ENCODE results near the gene IL15.
A peak's percentile ranks its signal among the peaks of the same experiment; 100 is the strongest.

Gene IL15

GRCh38 chr4:141636771-141637460 lies 533 bp downstream of the IL15 start:
- Mint-ChIP-seq H3K27me3 (no peaks in the 10 kb centered on the region), H3K4me3 (peak overlapping the region; percentile 95), H3K9me3 (no peaks in the 10 kb centered on the region), H3K27ac (peak overlapping the region; percentile 93), H3K36me3 (no peaks in the 10 kb centered on the region), H3K4me1 (peaks cover 37% of the 10 kb centered on the region)
- ATAC-seq (ENCODE audit: low read depth) (peak; percentile 42), DNase-seq (ENCODE audit: low spot score in 2 of 2) (peak; percentile 1 to 22)

DNA sequence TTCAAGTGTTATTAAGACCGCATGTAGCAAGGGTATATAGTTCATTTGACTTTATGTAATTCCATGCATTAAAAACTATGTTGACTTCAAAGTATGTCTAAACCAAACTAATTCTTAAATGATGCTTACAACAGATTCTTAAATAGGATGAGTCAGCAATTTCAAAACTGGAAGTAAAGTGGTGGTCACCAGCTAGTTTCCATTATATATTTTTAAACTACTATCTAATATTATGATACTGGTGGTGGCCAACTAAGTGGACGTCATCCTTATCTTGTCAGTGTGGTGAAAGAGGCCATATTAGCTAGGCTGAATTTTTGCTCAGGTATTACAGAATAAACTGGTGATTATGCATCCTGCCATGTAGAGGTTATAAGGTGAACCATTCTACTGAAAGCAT lies 1.2 kb downstream of the IL15 start:
- Mint-ChIP-seq H3K4me1 (peaks cover 41% of the 10 kb centered on the region), H3K4me3 (peak overlapping the region; percentile 95), H3K36me3 (no peaks in the 10 kb centered on the region), H3K27me3 (no peaks in the 10 kb centered on the region), H3K27ac (peak overlapping the region; percentile 93), H3K9me3 (no peaks in the 10 kb centered on the region)
- ATAC-seq (ENCODE audit: low read depth) (no peak), DNase-seq (ENCODE audit: low spot score in 2 of 2) (no peak)

DNA sequence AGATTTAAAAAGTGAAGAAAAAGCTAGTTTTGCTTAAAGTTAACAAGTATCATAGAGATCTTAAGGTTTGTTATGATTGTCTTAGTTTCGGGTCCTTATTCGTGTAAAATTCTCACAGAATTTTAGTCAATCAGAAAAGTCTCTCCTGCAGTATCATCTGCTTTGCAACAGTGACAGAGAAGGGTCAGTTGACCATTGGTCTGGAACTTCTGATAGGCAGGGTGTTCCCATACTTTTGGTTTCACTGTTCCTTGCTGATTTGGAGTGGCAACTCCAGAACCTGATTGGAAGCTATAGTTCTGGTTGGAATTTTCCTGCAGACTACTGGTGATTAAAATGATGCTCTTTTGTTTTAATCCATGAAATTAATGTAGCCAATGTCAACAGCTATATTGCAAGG lies 1.8 kb downstream of the IL15 start:
- peak overlapping the region; percentile 22 for H3K4me3 Mint-ChIP-seq
- peaks cover 41% of the 10 kb centered on the region for H3K4me1 Mint-ChIP-seq
- H3K9me3 Mint-ChIP-seq, result no peaks in the 10 kb centered on the region
- no peaks in the 10 kb centered on the region for H3K36me3 Mint-ChIP-seq
- no peaks in the 10 kb centered on the region for H3K27me3 Mint-ChIP-seq
- DNase-seq (ENCODE audit: low spot score in 2 of 2) (no peak), ATAC-seq (ENCODE audit: low read depth) (no peak)
- peak overlapping the region; percentile 64 for H3K27ac Mint-ChIP-seq

DNA sequence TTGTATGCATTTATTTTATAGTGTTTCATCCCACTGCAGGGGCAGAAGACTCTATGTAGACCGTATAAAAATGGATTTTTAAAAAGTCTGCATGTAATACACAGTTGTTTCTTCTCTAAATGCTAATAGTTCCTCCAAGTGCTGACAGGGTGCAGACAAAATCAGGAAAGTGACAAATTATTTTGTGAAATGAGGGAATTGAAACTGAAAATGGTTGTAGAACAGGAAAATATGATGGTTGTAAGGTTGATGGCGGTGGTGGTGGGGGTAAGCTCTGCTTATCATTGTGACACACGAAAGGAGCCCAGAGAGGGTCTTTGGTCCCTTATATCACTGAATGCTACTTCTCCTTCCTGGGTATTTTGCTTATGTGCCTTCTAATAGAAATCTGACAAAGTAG lies 4.3 kb downstream of the IL15 start:
- ATAC-seq (ENCODE audit: low read depth) (no peak), DNase-seq (ENCODE audit: low spot score in 2 of 2) (no peak)
- H3K9me3 Mint-ChIP-seq, result no peaks in the 10 kb centered on the region
- no peak overlapping the region for H3K4me3 Mint-ChIP-seq
- H3K4me1 Mint-ChIP-seq, result peaks cover 46% of the 10 kb centered on the region
- no peak overlapping the region for H3K27ac Mint-ChIP-seq
- H3K36me3 Mint-ChIP-seq, result no peaks in the 10 kb centered on the region
- no peaks in the 10 kb centered on the region for H3K27me3 Mint-ChIP-seq

- H3K4me3 Mint-ChIP-seq, result no peak overlapping the region
- no peaks in the 10 kb centered on the region for H3K27me3 Mint-ChIP-seq
- no peak overlapping the region for H3K27ac Mint-ChIP-seq
- H3K4me1 Mint-ChIP-seq, result peaks cover 52% of the 10 kb centered on the region
- H3K9me3 Mint-ChIP-seq, result no peaks in the 10 kb centered on the region
- no peaks in the 10 kb centered on the region for H3K36me3 Mint-ChIP-seq
- DNase-seq (ENCODE audit: low spot score in 2 of 2) (no peak), ATAC-seq (ENCODE audit: low read depth) (no peak)
These were observed 5.7 kb downstream of the IL15 start for GRCh38 chr4:141642063-141642462.

DNA sequence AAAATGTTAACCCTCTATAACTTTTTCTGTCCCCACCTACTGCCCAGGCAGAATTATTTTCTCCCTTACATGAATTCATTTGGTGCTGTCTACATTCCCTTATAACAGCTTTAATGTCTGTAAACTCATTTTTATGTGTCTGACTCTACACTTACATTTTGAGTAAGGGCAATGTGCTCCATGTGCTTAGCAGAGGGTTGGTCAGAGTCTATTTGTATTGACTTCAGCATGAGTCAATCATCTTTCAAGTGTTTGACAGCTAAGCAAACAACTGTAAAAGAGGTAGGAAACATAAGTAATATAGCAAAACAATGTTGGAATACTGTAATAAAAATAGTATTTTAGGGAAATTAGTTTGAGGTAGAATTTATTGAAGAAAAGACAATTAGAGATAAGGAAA lies 6.3 kb downstream of the IL15 start:
- Mint-ChIP-seq H3K27ac (peak overlapping the region; percentile 31), H3K36me3 (no peaks in the 10 kb centered on the region)

DNA sequence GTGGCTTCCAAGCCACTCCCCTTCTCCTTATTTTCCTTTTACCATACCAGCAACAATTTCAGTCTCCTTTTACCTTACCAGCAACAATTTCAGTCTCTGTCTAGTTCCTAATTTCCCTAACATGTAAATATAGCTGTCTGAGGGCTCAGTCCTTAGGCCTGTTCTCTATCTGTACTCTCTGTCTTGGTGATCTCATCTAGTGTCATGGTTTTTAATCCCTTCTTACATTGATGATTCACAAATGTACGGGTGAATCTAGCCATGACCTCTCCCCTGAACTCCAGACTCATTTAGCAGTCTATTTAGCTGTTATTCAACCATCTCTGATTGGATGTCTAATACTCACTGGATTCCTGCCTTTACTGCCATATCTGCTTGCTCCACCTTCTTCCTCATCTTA lies 7.2 kb downstream of the IL15 start:
- Mint-ChIP-seq H3K9me3 (no peaks in the 10 kb centered on the region), H3K36me3 (no peaks in the 10 kb centered on the region), H3K4me3 (no peak overlapping the region), H3K4me1 (peaks cover 52% of the 10 kb centered on the region), H3K27ac (peak overlapping the region; percentile 31), H3K27me3 (no peaks in the 10 kb centered on the region)
- no peak for DNase-seq (ENCODE audit: low spot score in 2 of 2)
- peak; percentile 29 for ATAC-seq (ENCODE audit: low read depth)

More for the DNA sequence above, 6.3 kb downstream of the IL15 start:
- H3K27me3 Mint-ChIP-seq, result no peaks in the 10 kb centered on the region
- peaks cover 55% of the 10 kb centered on the region for H3K4me1 Mint-ChIP-seq
- ATAC-seq (ENCODE audit: low read depth) (no peak), DNase-seq (ENCODE audit: low spot score in 2 of 2) (no peak)
- H3K9me3 Mint-ChIP-seq, result no peaks in the 10 kb centered on the region
- H3K4me3 Mint-ChIP-seq, result no peak overlapping the region

DNA sequence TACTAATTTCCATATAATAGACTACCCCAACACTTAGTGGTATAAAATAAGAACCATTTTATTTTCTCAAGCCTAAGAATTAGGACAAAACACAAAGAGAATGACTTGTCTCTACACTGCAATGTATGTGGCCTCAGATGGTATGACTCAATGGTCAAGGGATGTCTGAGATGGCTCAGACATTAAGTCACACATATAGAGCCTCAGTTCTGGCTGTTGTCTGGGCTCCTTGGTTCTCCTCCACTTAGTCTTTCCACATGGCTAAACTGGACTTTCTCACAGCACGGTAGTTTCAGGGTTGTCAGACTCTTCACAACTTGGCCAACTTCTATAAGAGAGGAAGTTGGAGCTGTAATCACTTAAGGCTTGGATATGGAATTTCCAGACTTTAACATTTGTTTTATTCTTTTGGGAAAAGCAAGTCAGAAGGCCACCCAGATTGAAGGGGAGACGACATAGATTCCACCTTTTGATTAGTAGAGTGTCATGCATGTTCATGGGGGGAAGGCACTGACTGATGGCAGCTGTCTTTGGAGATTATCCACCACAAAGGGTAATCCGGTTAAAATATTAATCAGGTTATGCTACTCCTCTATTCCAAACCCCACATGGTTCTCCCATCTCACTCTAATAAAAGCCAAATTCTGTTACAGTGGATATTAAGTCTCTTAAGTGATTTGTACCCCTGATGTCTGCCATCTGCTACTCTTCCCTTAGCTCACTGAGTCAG lies 9.4 kb downstream of the IL15 start:
- Mint-ChIP-seq H3K4me1 (peaks cover 47% of the 10 kb centered on the region), H3K27me3 (no peaks in the 10 kb centered on the region), H3K9me3 (no peaks in the 10 kb centered on the region), H3K27ac (peak overlapping the region; percentile 26), H3K36me3 (no peaks in the 10 kb centered on the region), H3K4me3 (no peak overlapping the region)
- ATAC-seq (ENCODE audit: low read depth) (no peak), DNase-seq (ENCODE audit: low spot score in 2 of 2) (no peak)

DNA sequence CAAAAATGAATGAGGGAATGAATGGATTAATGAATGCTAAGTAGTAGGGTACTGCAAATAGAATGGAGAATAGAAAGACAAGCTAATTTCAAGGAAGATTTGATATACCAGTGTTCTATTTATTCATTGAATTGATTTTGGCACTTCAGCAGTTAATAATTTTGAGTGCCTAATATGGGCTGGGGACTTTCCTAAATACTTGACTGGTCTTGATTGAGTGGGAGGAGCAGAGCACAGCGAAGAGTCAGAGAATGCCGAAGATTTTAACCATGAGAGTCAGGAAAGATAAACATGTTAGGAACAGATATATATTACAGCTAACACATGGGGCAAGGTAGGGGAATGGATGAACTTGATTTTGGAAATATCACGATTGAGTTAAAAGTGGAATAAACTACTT lies 10.6 kb downstream of the IL15 start:
- Mint-ChIP-seq H3K9me3 (no peaks in the 10 kb centered on the region), H3K4me3 (no peak overlapping the region), H3K27ac (peak overlapping the region; percentile 36), H3K4me1 (peaks cover 47% of the 10 kb centered on the region), H3K27me3 (no peaks in the 10 kb centered on the region), H3K36me3 (no peaks in the 10 kb centered on the region)
- ATAC-seq (ENCODE audit: low read depth), result no peak
- no peak for DNase-seq (ENCODE audit: low spot score in 2 of 2)

- peaks cover 41% of the 10 kb centered on the region for H3K4me1 Mint-ChIP-seq
- no peaks in the 10 kb centered on the region for H3K27me3 Mint-ChIP-seq
- no peaks in the 10 kb centered on the region for H3K36me3 Mint-ChIP-seq
- no peak for DNase-seq (ENCODE audit: low spot score in 2 of 2)
- H3K9me3 Mint-ChIP-seq, result no peaks in the 10 kb centered on the region
- H3K4me3 Mint-ChIP-seq, result no peak overlapping the region
- peak overlapping the region; percentile 36 for H3K27ac Mint-ChIP-seq
- no peak for ATAC-seq (ENCODE audit: low read depth)
These were observed 11.6 kb downstream of the IL15 start for GRCh38 chr4:141647966-141648365.

DNA sequence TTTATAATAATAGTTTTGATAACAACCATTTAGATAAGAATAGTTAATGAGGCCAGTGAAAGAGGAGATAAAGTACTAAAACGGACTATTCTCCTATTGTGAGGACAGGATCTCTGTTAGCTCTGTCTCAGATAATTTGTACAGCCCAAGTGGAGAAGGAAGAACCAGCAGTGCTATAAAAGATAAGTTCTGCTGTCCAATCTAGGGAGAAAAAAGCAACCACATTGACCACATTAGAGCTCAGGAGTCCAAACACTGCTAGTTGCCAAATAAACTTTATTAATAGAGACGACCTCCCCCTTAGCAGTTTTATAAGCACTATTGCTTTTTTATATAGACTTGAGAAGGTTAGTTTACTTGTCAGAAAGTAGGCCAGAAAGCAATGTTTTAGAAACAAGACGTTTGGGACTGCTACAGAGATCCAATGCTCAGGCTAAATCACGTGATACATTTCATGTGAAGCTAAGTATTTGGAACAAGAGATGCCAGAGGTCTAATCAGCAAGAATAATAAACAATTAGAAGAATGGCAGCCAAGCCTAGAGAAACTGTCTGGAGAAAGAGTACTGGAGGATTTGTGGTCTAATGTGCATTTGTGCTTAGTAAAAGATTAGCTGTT lies 15.9 kb downstream of the IL15 start:
- Mint-ChIP-seq H3K36me3 (no peaks in the 10 kb centered on the region), H3K9me3 (no peaks in the 10 kb centered on the region), H3K4me1 (peaks cover 23% of the 10 kb centered on the region), H3K27ac (no peak overlapping the region), H3K27me3 (no peaks in the 10 kb centered on the region), H3K4me3 (no peak overlapping the region)
- no peak for DNase-seq (ENCODE audit: low spot score in 2 of 2)
- ATAC-seq (ENCODE audit: low read depth), result no peak

GRCh38 chr4:141654098-141654497 lies 17.7 kb downstream of the IL15 start:
- Mint-ChIP-seq H3K4me3 (no peak overlapping the region), H3K27ac (no peak overlapping the region), H3K9me3 (no peaks in the 10 kb centered on the region), H3K4me1 (peaks cover 16% of the 10 kb centered on the region), H3K27me3 (no peaks in the 10 kb centered on the region), H3K36me3 (peaks cover 3% of the 10 kb centered on the region)
- ATAC-seq (ENCODE audit: low read depth) (no peak), DNase-seq (ENCODE audit: low spot score in 2 of 2) (no peak)

DNA sequence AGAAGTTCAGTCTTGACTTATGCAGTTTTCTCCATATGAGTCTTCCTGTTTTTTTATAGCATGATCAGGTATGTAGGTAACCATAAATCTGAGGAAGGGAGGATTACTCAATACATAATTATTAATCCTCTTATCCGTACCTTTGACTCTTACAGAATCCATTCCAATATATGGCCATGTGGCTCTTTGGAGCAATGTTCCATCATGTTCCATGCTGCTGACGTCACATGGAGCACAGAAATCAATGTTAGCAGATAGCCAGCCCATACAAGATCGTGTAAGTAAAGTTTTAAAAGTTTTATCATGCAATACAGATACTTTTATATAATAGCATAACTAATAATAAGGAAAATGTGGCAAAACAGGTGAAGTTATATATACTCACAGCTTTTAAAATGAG lies 19.6 kb downstream of the IL15 start:
- ATAC-seq (ENCODE audit: low read depth) (no peak), DNase-seq (ENCODE audit: low spot score in 2 of 2) (no peak)
- Mint-ChIP-seq H3K27ac (no peak overlapping the region), H3K4me3 (no peak overlapping the region), H3K4me1 (peaks cover 18% of the 10 kb centered on the region), H3K27me3 (no peaks in the 10 kb centered on the region), H3K36me3 (peaks cover 8% of the 10 kb centered on the region), H3K9me3 (no peaks in the 10 kb centered on the region)

DNA sequence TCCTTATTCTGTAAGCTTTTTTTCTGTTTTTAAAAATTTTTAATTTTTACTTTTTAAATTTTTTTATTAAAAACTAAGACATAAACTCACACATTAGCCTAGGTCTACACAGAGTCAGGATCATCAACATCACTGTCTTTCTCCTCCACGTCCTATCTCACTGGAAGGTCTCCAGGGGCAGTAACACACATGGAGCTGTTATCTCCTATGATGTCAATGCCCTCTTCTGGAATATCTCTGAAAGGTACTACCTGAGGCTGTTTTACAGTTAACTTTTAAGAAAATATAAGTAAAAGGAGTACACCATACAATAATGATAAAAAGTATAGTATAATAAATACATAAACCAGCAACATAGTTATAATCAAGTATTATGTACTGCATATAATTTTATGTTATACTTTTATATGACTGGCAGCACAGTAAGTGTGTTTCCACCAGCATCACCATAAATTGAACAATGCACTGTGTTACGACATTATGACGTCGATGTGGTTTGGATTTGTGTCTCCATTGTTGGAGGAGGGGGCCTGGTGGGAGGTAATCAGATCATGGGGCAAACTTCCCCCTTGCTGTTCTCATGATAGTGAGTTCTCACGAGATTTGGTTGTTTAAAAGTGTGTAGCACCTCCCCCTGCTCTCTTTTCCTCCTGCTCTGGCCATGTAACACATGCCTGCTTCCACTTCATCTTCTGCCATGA lies 21.3 kb downstream of the IL15 start:
- H3K36me3 Mint-ChIP-seq, result peaks cover 14% of the 10 kb centered on the region
- no peak overlapping the region for H3K27ac Mint-ChIP-seq
- no peak overlapping the region for H3K4me3 Mint-ChIP-seq
- peaks cover 16% of the 10 kb centered on the region for H3K4me1 Mint-ChIP-seq
- H3K27me3 Mint-ChIP-seq, result no peaks in the 10 kb centered on the region
- ATAC-seq (ENCODE audit: low read depth), result no peak
- no peak for DNase-seq (ENCODE audit: low spot score in 2 of 2)
- no peaks in the 10 kb centered on the region for H3K9me3 Mint-ChIP-seq
